22Rv1 (cell line): Measurements from ENCODE around the gene GOSR1.
"Not testable (repeated sequence)": the region's sequence is repeated elsewhere in the genome, so short reads cannot be mapped to it uniquely, and the experiment has no call there.

Experiments used
- ZFX ChIP-seq: fragments of 450-650 bp; IDR thresholded peaks from 2 replicates; pipeline ENCODE4 v1.6.1; 2017; ENCODE audit warnings: antibody characterized with exemption, borderline replicate concordance
- TF ChIP-seq, protein P1 (sequence below): fragments of 450-650 bp; IDR thresholded peaks from 2 replicates; pipeline ENCODE4 v1.5.1; 2017; ENCODE audit warnings: mild to moderate bottlenecking

GRCh38 chr17:30566516-30567225 is 89.5 kb downstream of the GOSR1 start:
- TF ChIP-seq, protein P1, sequence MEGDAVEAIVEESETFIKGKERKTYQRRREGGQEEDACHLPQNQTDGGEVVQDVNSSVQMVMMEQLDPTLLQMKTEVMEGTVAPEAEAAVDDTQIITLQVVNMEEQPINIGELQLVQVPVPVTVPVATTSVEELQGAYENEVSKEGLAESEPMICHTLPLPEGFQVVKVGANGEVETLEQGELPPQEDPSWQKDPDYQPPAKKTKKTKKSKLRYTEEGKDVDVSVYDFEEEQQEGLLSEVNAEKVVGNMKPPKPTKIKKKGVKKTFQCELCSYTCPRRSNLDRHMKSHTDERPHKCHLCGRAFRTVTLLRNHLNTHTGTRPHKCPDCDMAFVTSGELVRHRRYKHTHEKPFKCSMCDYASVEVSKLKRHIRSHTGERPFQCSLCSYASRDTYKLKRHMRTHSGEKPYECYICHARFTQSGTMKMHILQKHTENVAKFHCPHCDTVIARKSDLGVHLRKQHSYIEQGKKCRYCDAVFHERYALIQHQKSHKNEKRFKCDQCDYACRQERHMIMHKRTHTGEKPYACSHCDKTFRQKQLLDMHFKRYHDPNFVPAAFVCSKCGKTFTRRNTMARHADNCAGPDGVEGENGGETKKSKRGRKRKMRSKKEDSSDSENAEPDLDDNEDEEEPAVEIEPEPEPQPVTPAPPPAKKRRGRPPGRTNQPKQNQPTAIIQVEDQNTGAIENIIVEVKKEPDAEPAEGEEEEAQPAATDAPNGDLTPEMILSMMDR, result not testable (repeated sequence)
- not testable (repeated sequence) for TF ChIP-seq ZFX
